Stimulated activated CD4-positive, alpha-beta T cell treated with anti-CD3 and anti-CD28 coated beads, Interleukin-12 subunit alpha, Interleukin-12 subunit beta, amount 100 ng/mL, for 24 hours (primary cell): Measurements from ENCODE around the gene BAG1.
A peak's percentile ranks its signal among the peaks of the same experiment; 100 is the strongest.

Experiments used
- DNase-seq, 2 experiments: peaks; one replicate each; pipeline ENCODE4 v3.0.0-alpha.2; 2020; ENCODE audit warnings: low read depth in 2 of 2

Gene BAG1

DNA sequence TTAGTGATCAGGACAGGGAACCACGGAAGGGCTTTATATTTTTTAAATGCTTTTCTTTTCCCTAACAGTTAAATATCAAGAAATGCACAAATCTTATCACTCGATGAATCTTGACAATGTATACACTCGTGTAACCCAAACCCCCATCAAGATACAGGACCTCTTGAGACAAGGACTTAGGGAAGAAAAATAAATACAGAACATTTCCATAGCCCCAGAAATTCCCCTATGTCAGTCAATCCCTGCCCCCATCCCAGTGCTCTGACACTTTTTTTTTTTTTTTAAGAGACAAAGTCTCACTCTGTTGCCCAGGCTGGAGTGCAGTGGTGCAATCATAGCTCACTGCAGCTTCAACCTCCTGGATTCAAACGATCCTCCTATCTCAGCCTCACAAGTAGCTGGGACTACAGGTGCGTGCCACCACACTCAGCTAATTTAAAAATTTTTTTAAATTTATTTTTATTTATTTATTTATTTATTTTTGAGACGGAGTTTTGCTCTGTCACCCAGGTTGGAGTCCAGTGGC, 21.8 kb downstream of the BAG1 start:
- DNase-seq, result no peak

DNA sequence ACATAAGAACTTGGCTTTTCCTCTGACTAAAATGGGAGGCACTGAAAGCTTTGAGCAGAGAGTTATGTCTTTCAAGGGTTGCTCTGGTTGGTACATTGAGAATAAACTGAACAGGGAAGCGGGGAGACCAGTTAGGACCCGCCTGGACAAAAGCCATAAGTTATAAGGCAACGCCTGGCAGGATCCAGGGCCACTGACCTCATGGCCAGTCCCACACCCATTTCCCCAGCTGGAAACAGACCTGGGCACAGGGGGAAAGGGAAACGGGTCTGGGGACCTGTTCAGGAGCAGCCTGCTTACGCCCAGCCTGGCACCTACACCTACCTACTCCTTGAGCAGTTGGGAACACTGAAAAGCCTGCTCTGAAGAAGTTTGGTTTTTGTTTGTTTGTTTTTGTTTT, 23.2 kb downstream of the BAG1 start:
- DNase-seq, result no peak

GRCh38 chr9:33239921-33240320, 24.6 kb downstream of the BAG1 start, which contains the start of gene SPINK4:
SPINK4 (plus strand) TSS chr9:33240167; CDS start chr9:33240209, 42 bp downstream.
- no peak for DNase-seq

- DNase-seq, result no peak
These were observed 27.9 kb downstream of the BAG1 start for GRCh38 chr9:33236571-33236970.

DNA sequence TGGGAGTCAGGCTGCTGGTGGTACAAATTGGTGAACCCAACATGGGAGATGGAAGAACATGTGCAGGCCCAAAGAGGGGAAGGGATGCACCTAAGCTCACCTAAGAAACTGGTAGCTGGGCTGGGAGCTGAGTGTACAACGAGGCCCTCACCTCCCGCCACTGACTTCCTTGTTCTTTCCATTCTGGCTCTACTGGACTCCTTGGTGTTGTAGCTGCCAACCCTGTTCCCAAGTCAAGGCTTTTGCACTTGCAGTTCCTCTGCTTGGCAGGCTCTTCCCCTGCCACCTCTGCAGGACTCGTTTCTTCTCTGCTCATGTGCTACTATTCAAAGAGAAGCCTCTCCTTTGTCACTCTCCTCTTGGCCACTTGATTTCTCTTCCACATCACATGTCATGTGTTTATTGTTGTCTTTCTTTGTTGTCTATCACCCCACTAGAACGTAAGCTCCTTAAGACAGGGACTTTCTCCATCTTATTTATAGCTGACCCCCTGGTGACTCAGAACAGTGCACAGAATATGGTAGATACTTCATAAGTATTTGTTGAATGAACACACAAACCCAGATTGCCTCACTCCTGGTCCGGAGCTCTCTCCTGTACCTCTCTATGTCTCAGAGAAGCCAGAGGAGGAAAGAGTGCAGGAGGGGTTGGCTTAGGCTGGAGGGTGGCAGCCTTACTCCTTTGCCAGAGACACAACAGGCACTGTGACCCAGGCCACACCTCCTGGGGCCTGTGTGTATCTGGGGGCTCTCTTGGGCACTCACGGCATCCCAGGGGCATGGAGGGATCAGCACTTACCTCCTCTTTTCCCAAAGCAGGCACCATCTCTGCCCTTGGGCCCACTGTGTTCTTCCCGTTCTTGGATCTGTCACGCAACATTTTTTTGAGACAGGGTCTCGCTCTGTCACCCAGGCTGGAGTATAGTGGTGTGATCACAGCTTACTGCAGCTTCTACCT, 29.7 kb downstream of the BAG1 start:
- no peak for DNase-seq

DNA sequence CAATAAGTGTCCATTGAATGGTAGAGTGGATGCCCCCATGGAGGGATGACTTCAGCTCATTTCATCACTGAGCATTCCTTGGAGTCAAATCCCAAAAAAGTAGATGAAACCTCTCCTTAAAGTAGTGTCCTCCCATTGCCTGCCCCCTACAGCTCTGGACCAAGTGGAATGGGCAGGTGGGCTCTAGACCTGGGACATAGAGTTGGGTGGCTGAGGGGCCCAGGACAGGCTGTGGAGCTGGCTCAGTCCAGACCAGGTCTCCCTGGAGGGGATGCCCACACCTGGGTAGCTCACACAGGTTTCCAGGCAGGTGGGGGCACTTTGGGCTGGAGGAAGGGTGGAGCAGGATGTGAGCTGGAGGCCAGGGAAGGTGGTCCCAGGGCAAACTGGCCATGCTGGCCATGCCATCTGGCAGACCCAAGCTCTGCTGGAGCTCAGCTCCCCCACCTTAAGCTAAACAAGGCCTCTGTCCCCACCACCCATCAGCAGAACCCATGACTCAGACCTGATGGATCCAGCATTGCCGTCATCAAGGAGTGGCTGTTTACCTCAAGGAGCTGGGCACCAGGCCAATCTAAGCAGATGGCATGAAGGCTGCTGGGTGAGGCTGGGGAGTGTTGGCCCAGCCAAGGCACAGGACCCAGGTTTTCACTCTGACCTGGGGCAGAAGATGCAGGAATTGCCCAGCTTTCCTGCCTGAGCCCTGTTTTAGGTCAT, 30.7 kb downstream of the BAG1 start:
- DNase-seq, result no peak

DNA sequence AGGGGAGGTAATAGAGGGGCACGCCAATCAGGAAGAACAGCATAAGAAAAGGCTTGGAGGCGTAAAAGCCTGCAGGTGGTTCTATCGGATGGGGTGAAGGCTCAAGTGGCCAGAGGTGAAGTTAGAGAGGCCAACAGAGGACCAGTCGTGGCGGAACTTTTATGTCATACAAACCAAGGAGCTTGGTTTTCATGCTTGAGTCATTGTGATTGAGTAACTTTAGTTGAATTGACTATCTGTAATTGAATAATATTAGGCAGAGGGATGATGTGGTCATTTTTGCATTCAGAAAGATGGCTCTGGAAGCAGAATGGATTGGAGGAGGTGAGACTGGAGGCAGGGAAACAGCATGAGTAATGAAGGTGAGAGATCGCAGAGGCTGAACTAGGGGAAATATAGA, 31.7 kb downstream of the BAG1 start:
- no peak for DNase-seq

DNA sequence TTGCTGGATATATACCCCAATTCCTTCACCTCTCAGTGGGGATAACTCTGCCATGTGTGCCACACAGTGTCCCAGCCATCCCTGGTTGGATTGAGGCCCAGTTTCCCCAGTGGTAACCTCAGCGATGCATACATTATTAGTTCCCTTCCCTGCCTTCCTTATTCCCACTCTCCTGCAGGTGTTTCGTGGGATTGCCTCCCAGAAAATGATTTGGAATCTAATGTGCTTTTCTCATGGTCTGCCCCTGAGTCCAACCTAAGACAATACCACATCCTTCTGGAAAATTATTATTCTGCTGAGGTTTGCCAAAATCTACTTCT, 32.9 kb downstream of the BAG1 start:
- DNase-seq, result no peak

DNA sequence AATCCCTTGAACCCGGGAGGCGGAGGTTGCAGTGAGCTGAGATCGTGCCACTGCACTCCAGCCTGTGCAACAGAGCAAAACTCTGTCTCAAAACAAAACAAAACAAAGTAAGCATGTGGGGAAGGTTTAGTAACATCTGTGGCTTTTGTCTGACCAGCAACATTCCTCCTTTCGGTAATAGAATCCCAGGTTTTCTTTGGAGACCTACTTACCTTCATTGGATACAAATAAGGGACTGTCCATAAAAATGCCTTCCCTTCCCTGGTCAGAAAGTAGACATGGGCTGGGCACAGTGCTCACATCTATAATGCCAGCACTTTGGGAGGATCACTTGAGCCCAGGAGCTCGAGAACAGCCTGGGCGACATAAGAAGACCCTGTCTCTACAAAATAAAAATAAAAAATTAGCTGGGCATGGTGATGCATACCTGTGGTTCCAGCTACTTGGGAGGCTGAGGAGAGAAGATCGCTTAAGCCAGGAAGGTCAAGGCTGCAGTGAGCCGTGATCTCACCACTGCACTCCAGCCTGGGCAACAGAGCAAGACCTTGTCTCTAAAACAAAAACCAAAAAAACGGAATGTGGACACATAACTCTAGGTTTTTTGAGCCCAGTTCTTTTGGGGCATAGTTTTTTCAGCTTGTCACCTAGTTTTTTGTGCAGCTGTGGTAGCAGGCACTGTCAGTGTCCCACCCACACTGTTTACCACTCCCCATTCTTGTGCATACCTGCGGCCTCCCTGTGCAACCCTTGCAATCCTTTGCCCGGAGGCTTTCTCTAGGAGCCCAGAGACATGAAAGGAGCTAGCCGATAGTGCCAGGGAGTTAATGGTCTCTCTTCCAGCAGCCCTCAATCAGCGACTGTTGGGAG, 33.5 kb downstream of the BAG1 start:
- no peak for DNase-seq

GRCh38 chr9:33229359-33230114, 35.0 kb downstream of the BAG1 start:
- DNase-seq, result no peak

GRCh38 chr9:33228606-33229005, 35.9 kb downstream of the BAG1 start:
- DNase-seq, result no peak

DNA sequence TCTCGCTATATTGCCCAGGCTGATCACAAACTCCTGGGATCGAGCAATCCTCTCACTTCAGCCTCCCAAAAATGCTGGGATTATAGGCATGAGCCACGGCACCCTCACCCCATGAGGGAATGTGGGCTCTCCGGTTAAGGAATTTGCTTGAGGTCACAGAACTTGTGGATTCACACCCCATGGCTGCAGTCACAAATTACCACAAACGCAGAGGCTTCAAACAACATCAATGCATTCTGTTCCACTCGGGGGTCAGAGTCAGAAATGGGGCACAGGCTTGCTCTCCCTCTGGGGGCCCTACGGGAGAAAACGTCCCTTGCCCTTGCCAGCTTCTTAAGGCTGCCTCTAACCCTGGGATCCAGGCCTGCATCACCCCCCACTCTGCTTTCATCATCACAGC, 36.8 kb downstream of the BAG1 start:
- DNase-seq, result no peak

- no peak for DNase-seq
These were observed 37.5 kb downstream of the BAG1 start for GRCh38 chr9:33227008-33227398.

DNA sequence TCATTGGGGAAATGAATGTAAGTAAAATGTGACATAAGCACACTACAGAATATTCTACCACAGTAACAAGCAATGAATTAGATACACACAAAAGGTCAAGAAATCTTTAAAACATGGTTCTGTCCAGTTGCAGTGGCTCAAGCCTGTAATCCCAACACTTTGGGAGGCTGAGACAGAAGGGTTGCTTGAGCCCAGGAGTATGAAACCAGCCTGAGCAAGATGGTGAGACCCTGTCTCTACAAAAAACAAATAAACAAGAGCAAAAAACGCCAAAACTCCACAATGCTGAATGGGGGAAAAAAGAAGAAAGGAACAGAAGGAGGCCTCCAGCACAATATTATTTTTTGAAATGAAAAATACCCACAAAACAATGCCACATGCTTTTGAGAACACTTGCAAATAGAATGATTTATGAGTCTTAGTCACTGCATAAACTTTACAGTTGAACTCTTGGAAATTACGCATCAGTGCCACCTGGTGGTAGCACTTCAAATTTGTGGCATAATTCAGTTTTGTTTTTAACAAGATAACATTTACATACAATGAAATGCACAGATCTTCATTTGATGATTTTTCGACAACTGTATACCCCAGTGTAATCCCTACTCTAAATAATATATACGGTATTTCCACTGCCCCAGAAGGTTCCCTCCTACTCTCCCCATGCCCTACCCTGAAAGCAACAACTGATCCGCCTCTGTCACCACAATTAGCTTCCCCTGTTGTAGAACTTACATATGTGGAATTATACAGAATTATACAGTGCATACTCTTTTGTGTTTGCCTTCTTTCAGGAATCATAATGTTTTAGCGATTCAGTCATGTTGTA, 39.0 kb downstream of the BAG1 start:
- peak; percentile 42 to 69 for DNase-seq

DNA sequence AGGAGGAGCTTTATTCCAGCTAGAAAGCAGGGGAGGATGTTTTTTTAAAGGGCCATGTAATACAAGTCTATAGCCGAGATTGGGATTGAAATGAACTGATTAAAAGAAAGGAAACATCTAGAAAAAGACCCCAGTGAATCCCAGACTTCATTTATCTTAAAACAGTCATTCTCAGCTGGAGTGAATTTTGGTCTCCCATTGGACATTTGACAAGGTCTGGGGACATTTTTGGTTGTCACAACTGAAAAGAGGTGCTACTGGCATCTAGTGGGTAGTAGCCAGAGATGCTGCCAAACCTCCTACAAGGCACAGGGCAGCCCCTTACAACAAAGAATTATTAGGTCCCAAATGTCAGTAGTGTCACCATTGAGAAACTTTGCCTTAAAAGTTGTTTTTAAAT, 40.8 kb downstream of the BAG1 start:
- no peak for DNase-seq

DNA sequence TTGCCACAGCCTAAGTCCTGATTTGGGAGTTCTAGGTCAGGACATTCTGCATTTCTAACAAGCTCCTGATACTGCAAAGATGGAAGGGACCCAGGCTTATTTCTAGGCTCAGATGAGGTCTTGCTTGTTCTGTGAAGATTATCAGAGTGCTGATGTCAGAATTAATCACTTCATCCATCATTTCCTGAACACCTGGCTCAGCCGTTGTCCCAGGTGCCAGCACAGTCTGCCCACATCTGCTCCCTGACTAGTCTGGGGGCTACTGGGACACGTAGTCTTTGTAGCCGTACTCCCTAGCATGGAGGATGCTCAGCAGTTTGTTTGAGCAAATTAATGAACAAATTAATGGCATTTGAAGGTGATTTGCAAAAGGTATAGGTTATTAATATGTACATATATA, 42.5 kb downstream of the BAG1 start:
- no peak for DNase-seq

DNA sequence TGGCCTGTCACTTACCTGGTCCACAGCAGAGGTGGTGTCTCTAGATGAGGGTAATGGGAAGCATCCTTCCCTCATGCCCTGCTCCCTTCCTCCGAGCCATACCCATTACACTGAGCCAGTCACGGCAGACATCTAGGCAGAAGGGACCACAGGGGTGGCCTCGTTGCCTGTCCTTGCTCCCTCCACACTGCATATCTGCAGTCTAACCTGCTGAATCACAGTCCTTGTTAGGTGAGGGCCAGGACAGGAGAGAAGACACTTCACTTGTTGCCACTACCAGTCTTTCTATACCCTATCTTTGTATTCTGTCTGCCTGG, 43.0 kb downstream of the BAG1 start:
- no peak for DNase-seq

- DNase-seq, result no peak
These were observed 43.6 kb downstream of the BAG1 start for GRCh38 chr9:33220681-33221567.

DNA sequence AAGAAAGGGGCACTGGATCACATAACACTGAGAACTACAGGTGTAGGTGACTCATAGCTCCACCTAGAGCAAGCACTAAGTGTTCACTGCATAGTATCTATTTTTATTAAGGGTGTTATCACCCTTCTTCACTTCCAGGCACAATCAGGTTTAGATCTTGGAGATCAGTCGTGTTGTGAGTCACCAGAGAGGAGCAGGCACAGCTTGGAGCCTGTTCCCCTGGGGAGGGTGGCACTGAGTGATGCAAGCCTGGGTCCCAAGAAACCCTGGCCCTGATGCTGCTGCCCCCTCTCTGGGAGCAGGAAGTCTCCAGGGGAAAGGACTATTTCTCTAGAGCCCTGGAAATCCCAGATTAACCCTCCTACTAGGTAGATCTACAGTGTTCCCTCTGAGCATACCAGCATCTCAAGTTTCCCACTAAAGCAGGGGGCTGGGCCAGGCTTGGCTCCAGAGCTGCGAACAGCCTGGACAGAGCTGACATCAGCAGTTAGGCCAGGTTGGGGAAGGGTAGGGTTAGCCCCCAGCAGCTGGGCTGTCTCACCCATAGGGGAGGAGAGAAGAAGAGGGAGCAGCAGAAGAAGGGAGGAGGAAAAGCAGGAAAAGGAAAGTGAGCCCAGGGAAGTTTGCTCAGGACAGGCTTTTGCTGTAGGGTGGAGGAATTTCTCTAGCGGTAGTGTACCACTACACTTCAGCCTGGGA, 52.7 kb downstream of the BAG1 start:
- DNase-seq, result no peak
